GM19372 (cell line): ENCODE data around the gene THBS3.
"Not testable (repeated sequence)": the region's sequence is repeated elsewhere in the genome, so short reads cannot be mapped to it uniquely, and the experiment has no call there.

ENCODE experiments used
- ATAC-seq: cut with Tn5 transposase; IDR thresholded peaks from one replicate; pipeline ENCODE4 v1.9.1; 2021; ENCODE audit warnings: mild to moderate bottlenecking, low read depth, moderate library complexity; ENCODE audit not compliant: unreplicated experiment

THBS3 gene

GRCh38 chr1:155163785-155164184 is 43.9 kb downstream of the THBS3 start:
- ATAC-seq: not testable (repeated sequence)

GRCh38 chr1:155162631-155163030 is 45.1 kb downstream of the THBS3 start:
- ATAC-seq: not testable (repeated sequence)

GRCh38 chr1:155160128-155160527 is 47.6 kb downstream of the THBS3 start:
- ATAC-seq: no peak

GRCh38 chr1:155158991-155159390 is 48.7 kb downstream of the THBS3 start:
- ATAC-seq: no peak

GRCh38 chr1:155155996-155156643 is 51.6 kb downstream of the THBS3 start:
- ATAC-seq: not testable (repeated sequence)
